Esophagus squamous epithelium (tissue), 5 donors: ENCODE data around the gene LILRA6. TPM values are rescaled to one million over a fixed set of nuclear protein-coding genes. Genes with fewer than 3 reads are reported as not detected.
"Not testable (repeated sequence)": the region's sequence is repeated elsewhere in the genome, so short reads cannot be mapped to it uniquely, and the experiment has no call there.

Source experiments
- DNase-seq: peaks from one replicate; lab custom pipeline; 2025; lab: John Stamatoyannopoulos, UW
- H3K27ac ChIP-seq, 4 donors: fragments of 200-600 bp; sonication (generic); one replicate each; pipeline ENCODE4 v1.5.1; 2016 to 2019; ENCODE audit warnings: mild to moderate bottlenecking in 1 of 4
- H3K27me3 ChIP-seq, 4 donors: fragments of 200-600 bp; sonication (generic); 1 replicate in 3 of 4; 2 replicates in 1 of 4; pipeline versions ENCODE4 v1.5.1 to v1.6.0; 2017 to 2021; ENCODE audit warnings: antibody characterized with exemption in 1 of 4
- H3K36me3 ChIP-seq, 3 donors: fragments of 200-600 bp; sonication (generic); one replicate each; pipeline ENCODE4 v1.5.1; 2016 to 2019
- H3K4me1 ChIP-seq, 3 donors: fragments of 200-600 bp; sonication (generic); one replicate each; pipeline ENCODE4 v1.5.1; 2017 to 2019
- H3K4me3 ChIP-seq, 4 donors: fragments of 200-600 bp; sonication (generic); 1 replicate in 3 of 4; 2 replicates in 1 of 4; pipeline ENCODE4 v1.5.1; 2016 to 2019; ENCODE audit warnings: mild to moderate bottlenecking in 2 of 4, moderate library complexity in 1 of 4
- H3K9me3 ChIP-seq, 3 donors: fragments of 200-600 bp; sonication (generic); one replicate each; pipeline ENCODE4 v1.5.1; 2016 to 2019
- POLR2A ChIP-seq, 4 donors: fragments of 450-650 bp; IDR thresholded peaks; one replicate each; pipeline ENCODE4 v1.6.1; 2017; ENCODE audit warnings: antibody characterized with exemption in 4 of 4, mild to moderate bottlenecking in 4 of 4, moderate library complexity in 3 of 4
- WGBS, 2 donors: methylation state at CpG; one replicate each; pipeline ENCODE4 v1.1.5; 2018; 5-methylcytosine and 5-hydroxymethylcytosine counted together
- intact Hi-C: fragments of 100-400 bp; cut with DNase I; formaldehyde crosslinking; loops from one replicate; pipeline ENCODE4 v1.15.0; 2022
- total RNA-seq, 4 donors: library from RNA; depleted of rRNA; stranded (reverse); fragments of >200 nt; gene quantifications; one replicate each; pipeline ENCODE4 v1.1.0, GENCODE V29; 2016
- TF ChIP-seq, protein P1 (sequence below), 6 experiments: fragments of 450-650 bp in 4 of 6; fragments of 200-600 bp in 2 of 6; sonication (generic) in 2 of 6; IDR thresholded peaks; one replicate each; pipeline ENCODE4 v1.5.1; 2016 to 2019; ENCODE audit warnings: antibody characterized with exemption in 6 of 6, mild to moderate bottlenecking in 4 of 6, moderate library complexity in 4 of 6
- donor health status: DM: yes; HTN: yes; CAD: no.

LILRA6 gene
- total RNA-seq, 4 donors from 2014 or later, result 0.53 to 1.7 (median 0.95) TPM; not detected in 1

DNA sequence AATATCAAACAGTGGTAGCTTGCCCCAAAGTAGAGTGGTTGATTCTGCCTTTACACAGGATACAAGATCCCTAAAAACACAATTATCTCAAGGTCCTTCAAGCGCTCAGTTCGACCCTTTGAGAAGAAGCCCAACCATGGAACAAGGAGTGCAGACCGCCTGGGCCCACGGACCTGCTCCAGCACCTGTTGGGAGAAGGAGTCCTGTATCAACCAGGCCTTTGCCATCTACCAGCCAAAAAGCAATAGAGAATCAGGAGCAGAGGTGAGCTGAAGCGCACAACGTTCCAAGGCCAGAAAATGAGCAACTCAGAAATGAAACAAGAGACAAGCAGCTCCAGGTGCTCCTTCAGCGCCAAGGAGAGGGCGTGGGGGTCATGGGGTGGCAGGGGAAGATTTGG, 13.4 kb downstream of the LILRA6 start:
- no peak for TF ChIP-seq POLR2A (IDR thresholded peaks at IDR 0.05)
- TF ChIP-seq, protein P1, sequence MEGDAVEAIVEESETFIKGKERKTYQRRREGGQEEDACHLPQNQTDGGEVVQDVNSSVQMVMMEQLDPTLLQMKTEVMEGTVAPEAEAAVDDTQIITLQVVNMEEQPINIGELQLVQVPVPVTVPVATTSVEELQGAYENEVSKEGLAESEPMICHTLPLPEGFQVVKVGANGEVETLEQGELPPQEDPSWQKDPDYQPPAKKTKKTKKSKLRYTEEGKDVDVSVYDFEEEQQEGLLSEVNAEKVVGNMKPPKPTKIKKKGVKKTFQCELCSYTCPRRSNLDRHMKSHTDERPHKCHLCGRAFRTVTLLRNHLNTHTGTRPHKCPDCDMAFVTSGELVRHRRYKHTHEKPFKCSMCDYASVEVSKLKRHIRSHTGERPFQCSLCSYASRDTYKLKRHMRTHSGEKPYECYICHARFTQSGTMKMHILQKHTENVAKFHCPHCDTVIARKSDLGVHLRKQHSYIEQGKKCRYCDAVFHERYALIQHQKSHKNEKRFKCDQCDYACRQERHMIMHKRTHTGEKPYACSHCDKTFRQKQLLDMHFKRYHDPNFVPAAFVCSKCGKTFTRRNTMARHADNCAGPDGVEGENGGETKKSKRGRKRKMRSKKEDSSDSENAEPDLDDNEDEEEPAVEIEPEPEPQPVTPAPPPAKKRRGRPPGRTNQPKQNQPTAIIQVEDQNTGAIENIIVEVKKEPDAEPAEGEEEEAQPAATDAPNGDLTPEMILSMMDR (IDR thresholded peaks at IDR 0.05), result no peak
- no peak overlapping the region for H3K4me3 ChIP-seq
- DNase-seq, result no peak
- WGBS, 2 donors, result 85 to 87% methylated on average over 8 of the region's 8 CpGs
- H3K27ac ChIP-seq, result no peak overlapping the region
- no peaks in the 10 kb centered on the region for H3K4me1 ChIP-seq
- intact Hi-C loops, result no loop called here
- peaks cover 0 to 26% (median 0%) of the 10 kb centered on the region in 4 donors for H3K27me3 ChIP-seq
- no peaks in the 10 kb centered on the region for H3K36me3 ChIP-seq
- no peaks in the 10 kb centered on the region for H3K9me3 ChIP-seq

DNA sequence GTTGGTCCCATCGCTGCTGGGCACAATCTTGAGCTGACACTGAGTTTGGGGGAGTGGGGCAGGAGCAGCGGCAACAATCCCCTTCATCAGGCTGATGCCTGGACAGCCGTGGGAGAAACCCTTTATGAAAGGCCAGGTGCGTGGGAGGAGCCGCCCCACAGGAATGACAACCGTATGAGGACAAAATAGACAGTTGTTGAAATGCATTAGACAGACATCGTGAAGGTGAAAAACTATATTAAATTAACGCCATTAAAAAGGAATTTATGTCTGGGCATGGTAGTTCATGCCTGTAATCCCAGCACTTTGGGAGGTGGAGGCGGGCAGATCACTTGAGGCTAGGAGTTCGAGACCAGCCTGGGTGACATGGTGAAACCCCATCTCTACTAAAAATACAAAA, 18.0 kb downstream of the LILRA6 start:
- 74 to 77% methylated on average over 5 to 7 of the region's 10 CpGs for WGBS, 2 donors
- H3K9me3 ChIP-seq, H3K27ac ChIP-seq, H3K4me1 ChIP-seq, intact Hi-C loops, H3K4me3 ChIP-seq, H3K36me3 ChIP-seq, DNase-seq: not testable (repeated sequence)
- H3K27me3 ChIP-seq, result peaks cover 0 to 21% (median 0%) of the 10 kb centered on the region in 4 donors

DNA sequence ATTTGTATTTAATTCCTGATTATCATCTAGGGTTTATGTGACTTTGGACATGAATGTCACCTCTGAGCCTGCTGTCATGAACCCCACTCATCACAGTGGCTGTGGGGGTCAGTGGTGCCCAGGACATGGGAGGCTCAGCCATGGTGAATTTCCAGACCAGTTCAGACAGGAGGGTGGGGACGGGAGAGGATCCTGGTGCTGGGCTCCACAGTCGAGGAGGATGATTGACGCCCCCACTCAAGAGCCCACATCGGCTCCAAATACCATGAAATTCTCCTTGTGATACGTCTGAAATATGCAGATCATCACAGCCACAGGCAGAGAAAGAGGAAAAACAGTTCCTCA, 18.7 kb downstream of the LILRA6 start:
- H3K27me3 ChIP-seq, result peaks cover 0 to 24% (median 0%) of the 10 kb centered on the region in 4 donors
- H3K36me3 ChIP-seq, H3K4me1 ChIP-seq, H3K4me3 ChIP-seq, H3K9me3 ChIP-seq, intact Hi-C loops, DNase-seq, H3K27ac ChIP-seq: not testable (repeated sequence)
- 45 to 80% methylated on average over 1 to 5 of the region's 5 CpGs for WGBS, 2 donors

DNA sequence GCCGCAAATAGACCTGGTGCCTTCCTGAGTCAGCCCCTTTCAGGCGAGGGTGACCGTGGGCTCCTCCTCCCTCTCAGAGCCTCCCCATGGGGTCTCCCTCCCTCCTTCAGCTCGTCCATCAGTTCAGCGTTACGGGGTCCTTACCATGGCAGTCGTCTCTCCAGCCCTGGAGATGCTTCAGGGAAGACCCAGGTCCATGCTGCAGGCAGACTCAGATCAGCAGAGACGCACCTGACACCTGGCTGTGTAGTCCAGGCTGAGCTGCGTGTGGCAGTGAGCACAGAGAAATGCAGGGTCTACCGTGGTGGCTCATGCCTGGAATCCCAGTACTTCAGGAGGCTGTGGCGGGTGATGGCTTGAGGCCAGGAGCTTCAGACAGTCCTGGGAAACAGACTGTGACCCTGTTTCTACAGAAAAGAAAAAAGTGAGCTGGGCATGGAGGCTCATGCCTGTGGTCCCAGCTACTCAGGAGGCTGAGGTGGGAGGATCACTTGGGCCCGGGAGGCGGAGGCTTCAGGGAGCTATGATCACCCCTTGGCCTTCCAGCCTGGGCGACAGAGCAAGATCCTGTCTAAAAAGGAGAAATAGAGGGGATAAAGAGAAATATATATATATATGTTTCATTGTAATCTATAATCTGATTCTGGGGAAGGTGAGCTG, 19.2 kb downstream of the LILRA6 start:
- intact Hi-C loops, H3K36me3 ChIP-seq, DNase-seq, H3K4me3 ChIP-seq, H3K4me1 ChIP-seq, H3K27ac ChIP-seq, H3K9me3 ChIP-seq: not testable (repeated sequence)
- whole genome bisulfite sequencing, 2 donors, result 42 to 43% methylated on average over 9 to 13 of the region's 14 CpGs
- H3K27me3 ChIP-seq, result peaks cover 0 to 24% (median 0%) of the 10 kb centered on the region in 4 donors
- peak in 1 of 4 donors; percentile 2 for TF ChIP-seq POLR2A (IDR thresholded peaks at IDR 0.05)

DNA sequence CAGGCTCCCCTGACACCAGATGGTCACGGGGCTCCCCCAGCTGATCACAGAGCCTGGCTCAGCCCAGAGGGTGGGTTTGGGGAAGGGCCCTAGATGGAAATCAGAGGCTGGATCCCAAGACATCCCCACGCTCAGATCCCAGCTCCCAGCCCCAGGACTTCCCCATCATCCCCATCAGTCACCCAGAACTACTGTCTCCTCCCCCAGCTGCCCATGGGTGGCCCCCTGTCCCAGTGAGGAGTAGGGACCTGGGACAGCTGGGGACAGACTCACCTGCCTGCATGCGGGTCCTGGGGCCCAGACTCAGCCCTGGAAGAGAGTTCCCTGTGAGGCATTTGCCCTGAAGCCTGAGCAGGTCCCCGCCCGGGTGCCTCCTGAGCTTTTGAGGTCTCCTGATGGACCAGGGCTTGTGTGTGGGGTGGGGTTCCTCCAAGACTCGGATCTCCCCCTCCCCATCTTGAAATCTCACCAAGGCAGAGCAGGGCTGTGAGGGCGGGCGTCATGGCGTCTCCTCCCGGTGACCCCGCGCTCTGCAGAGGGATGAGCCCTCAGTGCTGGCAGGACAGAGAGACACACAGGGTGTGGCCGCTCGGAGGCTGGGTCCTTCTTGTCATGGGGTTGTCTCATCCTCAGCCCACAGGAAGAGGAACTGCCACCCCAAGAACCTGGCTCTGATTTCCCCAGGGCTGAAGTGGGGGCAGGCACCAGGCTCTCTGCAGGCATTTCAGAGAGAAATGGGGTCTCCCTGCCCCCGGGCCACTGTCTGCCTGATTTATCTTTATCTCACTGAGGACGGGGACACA, 19.9 kb downstream of the LILRA6 start, which contains the start of gene LILRB3:
TSS of gene LILRB3 (minus strand) at position 534 of the 803 bp plus-strand sequence. CDS start at position 503, 31 bp downstream.
- H3K9me3 ChIP-seq, DNase-seq, H3K36me3 ChIP-seq, H3K4me1 ChIP-seq, intact Hi-C loops: not testable (repeated sequence)
- 31 to 56% methylated on average over 9 to 10 of the region's 16 CpGs for WGBS, 2 donors
- peak within 1 kb of the TSS in 1 of 4 donors; percentile 3 for H3K27ac ChIP-seq
- peak in 1 of 4 donors; percentile 13 for TF ChIP-seq POLR2A (IDR thresholded peaks at IDR 0.05)
- peak within 1 kb of the TSS in 1 of 4 donors; percentile 46 for H3K4me3 ChIP-seq
- H3K27me3 ChIP-seq, result peaks cover 0 to 24% (median 0%) of the 10 kb centered on the region in 4 donors

- H3K36me3 ChIP-seq, intact Hi-C loops, H3K4me1 ChIP-seq, H3K9me3 ChIP-seq, H3K27ac ChIP-seq, DNase-seq: not testable (repeated sequence)
- Histone ChIP-seq H3K27me3 (peaks cover 0 to 24% (median 0%) of the 10 kb centered on the region in 4 donors), H3K4me3 (peak overlapping the region in 1 of 4 donors; percentile 46)
- 67% methylated on average over 5 of the region's 7 CpGs; no CpG with 5 or more reads in 1 of the 2 donors for WGBS, 2 donors
Observed at GRCh38 chr19:54221947-54222346, 20.6 kb downstream of the LILRA6 start.

GRCh38 chr19:54219702-54220101, 22.9 kb downstream of the LILRA6 start:
- H3K36me3 ChIP-seq, H3K4me3 ChIP-seq, intact Hi-C loops, H3K4me1 ChIP-seq, DNase-seq, H3K9me3 ChIP-seq, H3K27ac ChIP-seq: not testable (repeated sequence)
- no CpG with 5 or more reads among the region's 5 CpGs for WGBS, 2 donors
- peaks cover 0 to 21% (median 0%) of the 10 kb centered on the region in 4 donors for H3K27me3 ChIP-seq
